GM19468 (cell line): ENCODE measurements around the gene CEP72.
"Not testable (repeated sequence)": the region's sequence is repeated elsewhere in the genome, so short reads cannot be mapped to it uniquely, and the experiment has no call there.

ENCODE experiments used
- ATAC-seq: cut with Tn5 transposase; IDR thresholded peaks from one replicate; pipeline ENCODE4 v1.9.1; 2021; ENCODE audit warnings: mild to moderate bottlenecking, moderate library complexity, moderate number of reproducible peaks; ENCODE audit not compliant: unreplicated experiment; ENCODE audit errors: extremely low read depth

CEP72 gene

DNA sequence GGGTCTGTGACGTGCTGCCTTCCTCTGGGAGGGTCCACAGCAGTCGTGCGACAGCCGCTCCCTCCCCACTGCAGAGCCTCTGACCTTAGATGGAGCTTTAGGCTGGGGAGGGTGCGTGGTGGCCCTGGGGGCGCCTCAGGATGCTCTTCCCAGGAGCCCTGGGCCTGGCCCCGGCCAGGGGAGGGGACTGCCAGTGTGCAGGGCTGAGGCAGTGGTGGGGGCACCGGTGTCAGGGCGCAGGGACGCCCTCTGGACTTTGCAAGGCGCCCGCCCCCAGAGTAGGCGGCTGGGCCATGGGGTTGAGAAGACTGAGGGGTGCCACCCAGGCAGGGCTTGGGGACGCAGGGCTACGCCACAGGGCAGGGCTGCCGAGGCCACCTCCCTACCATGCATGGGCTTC lies 66.4 kb downstream of the CEP72 start:
- not testable (repeated sequence) for ATAC-seq

DNA sequence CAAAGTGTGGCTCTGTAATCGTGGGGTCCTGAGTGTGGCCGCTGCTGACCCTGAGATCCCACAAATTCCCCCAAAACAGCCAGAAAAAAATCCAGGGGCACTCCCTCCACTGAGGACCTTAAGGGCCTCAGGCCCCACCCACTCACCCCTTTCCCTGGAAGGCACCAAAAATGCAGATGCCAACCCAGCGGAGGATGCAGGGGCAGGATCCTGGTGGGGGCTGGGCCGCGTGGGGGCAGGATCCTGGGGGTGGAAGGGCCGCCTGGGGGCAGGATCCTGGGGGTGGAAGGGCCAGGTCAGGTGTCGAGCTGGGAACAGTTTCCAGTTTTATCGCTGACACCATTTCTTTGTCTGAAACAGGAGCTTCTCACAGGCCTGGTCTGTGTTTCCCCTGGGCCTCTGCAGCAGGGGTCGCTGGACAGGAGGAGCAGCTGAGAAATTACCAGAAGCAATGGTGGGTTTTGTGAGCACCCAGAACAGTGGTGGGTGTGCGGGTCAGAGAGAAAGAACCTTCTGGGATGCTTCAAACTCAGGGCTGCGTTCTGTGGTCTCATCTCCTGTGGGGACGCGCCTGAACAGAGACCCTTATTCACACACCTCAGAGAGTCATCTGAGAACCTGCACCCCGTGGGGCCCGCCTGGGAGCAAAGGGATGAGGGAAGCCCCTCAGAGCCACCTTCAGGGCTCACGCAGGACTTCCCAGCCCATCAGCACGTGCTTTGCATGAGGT lies 67.2 kb downstream of the CEP72 start:
- ATAC-seq: not testable (repeated sequence)

DNA sequence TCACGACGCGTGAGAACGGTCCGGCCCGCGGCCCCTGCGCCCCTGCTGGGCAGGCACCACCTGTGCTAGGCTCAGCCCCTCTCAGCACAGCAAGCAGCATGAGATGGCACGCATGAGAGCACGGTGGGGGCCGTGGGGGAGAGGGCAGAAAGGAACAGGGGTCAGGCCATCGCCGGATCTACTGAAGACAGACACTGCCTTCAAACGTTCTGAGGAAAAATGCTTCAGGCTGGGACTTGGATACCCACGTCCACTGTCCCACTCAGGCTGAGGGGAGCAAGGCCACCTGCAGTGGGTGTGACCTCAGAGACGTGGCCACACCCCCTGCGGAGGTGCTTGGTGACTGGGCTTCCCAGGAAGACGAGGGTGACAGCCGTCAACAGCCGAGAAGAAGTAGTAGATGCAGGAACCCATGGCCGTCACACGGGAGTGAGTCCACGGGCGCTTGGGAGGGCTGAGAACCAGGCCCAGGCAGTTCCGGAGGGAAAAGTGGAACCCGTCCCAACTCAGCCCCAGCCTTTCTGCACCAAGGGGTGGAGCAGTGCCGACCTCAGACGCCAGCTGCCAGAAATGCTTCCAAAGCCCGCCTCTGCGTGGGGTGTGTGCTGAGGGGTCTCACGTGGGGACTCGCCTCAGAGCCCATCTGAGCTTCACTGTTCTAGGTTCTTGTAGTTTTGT lies 68.1 kb downstream of the CEP72 start:
- not testable (repeated sequence) for ATAC-seq

DNA sequence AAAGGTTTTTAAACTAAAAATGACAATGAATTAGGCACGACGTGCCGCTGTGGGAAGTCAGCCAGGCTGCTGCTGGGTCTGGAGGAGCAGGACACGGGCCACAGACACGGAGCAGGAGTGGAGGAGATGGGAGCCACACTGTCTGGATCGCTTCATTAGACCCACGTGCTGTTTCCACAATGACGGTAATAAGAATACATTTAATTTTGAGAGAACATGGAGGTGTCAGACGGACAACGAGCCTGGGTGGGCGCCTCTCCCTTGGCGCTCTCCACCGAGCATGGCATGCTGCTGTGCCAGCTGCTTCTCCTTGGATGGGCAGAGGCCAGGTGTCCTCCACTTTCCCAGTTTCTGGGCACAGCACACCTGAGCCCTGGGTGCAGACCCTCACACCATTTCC lies 68.7 kb downstream of the CEP72 start:
- not testable (repeated sequence) for ATAC-seq

DNA sequence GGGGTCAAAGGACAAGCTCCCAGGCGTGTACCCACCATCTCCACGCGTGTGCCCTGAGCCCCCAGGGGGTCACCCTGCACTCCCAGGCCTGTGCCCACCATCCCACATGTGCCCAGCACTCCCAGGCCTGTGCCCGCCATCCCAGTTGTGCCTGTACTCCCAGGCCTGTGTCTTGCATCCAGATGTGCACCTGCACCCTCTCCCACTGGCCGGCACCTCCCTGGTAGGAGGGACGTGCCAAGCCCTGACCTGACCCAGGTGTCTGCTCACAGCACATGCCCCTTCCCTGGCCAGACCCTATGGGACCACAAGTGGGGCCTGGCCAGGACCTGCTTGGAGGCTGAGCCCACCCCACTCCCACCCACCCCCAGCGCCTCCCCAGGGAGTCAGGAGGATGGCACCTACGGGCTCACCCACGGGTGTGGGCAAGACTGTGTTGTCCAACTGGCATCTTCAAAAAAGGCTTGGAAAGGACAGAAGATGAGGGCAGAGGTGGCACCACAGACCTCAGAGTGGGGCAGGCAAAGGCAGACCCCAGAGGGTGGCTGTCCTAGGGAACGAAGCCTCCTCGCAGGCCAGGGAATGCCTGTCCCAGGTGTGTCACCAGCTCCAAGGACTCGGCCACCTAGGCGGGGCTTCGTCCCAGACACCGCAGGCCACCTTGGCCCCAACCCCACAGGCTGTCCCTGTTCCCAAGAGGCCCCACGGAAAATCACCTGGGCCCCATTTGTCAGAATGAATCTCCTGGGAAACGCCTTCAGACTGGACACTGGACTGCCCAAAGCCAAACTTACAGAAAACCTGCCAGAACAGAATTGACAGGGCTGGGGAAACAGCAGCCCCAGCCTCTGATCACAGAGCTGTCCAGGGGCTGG lies 69.4 kb downstream of the CEP72 start:
- ATAC-seq: not testable (repeated sequence)

DNA sequence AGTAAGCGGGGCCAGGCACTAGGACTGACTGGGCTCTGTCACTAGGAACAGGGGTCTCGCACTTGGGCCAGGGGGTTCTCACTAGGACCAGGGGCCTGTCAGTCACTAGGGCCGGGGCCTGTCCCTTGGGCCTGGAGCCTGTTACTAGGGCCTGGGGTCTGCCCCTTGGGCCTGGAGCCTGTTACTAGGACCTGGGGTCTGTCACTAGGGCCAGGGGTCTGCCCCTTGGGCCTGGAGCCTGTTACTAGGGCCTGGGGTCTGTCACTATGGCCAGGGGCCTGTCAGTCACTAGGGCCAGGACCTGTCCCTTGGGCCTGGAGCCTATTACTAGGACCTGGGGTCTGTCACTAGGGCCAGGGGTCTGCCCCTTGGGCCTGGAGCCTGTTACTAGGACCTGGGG lies 70.1 kb downstream of the CEP72 start:
- not testable (repeated sequence) for ATAC-seq

DNA sequence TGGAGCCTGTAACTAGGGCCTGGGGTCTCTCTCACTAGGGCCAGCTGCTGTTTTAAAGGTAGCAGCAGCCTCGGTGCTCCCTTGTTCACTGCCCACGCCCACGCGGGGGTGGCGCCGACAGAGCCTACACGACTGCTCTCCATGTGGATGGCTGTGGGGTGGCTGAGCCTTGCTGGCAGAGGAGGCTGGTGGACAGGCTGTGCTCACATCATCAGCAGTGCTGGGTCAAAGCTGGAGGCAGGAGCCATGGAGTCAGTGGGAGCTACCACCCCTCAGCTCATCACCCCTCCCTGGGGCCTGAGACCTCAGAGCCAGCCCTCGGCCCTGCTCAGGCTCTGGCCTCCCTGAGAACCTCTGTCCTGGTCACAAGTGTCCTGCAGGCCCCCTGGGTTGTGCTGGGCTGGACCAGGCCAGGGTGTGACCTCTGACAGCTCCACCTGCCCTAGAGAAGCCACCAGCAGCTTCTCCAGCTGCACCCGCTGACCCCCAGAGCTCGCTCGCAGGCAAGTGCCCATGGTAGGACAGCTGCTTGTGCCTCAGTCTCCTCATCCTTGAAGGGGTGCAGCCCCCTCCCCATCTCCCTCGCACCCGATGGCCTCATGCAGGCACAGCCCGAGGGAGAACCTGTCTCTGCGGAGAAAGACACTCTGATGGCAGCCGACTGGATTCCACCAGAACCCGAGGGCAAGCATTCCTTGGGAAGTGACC lies 70.7 kb downstream of the CEP72 start:
- not testable (repeated sequence) for ATAC-seq

DNA sequence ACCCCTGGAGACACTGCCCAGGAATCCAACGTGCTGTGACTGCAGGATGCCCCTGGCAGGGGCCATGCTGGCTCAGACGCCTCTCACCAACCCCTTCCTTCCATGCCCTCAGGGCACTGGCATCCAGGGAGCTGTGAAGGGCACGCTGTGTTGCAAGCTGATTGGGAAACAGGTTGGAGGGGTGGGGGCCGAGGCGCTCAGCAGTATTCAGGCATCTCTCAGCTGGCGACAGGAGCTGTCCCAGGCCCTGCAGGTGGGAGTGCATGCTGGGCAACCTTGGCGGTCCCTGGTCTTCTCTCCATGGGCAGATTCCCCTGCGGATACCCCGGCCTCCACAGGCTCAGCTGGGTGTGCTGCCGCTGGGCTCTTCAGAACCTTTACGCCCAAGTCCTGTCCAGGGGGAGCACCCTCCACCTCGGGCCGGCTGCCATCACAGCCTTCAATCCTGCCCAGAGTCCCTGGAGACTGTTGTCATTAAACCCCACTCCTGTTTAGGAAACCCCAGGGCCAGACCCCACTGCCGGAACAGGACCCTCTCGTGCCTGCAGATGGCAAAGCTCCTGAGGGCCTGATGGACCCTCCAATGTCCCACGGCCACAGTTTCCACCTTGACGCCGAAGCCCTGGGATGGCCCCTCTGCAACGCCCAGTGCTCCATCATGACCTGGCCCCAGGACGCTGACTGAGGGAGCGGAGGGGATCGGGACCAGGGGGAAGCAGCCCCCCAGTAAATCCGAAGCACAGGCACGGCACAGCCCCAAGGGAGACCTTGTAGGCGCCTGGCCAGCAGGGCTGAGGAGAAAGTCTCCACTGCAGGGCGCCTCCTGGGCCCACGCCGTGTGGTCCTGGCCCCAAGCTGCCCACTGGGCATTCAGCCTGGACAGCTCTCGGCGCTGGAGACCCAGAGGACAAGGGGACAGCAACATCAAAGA lies 71.7 kb downstream of the CEP72 start:
- no peak for ATAC-seq

DNA sequence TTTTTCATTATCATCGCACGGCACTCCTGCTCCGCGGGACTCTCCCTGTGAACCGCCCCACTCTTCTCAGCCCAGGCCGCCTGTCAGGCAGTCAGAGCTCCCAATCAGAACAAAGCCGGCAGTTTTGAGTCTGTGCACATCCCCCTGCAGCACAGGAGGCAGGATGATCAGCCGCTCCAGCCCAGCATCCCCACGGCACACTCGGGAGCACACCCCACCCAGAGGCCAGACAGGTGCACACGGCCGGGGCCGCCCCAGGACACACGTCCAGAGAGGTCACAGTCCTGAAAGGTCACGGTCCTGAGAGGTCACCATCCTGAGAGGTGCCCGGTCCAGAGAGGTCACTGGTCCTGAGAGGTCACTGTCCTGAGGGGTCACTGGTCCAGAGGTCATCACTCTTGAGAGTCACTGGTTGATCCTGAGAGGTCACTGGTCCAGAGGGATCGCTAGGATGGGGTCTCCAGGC lies 72.6 kb downstream of the CEP72 start:
- ATAC-seq: no peak

DNA sequence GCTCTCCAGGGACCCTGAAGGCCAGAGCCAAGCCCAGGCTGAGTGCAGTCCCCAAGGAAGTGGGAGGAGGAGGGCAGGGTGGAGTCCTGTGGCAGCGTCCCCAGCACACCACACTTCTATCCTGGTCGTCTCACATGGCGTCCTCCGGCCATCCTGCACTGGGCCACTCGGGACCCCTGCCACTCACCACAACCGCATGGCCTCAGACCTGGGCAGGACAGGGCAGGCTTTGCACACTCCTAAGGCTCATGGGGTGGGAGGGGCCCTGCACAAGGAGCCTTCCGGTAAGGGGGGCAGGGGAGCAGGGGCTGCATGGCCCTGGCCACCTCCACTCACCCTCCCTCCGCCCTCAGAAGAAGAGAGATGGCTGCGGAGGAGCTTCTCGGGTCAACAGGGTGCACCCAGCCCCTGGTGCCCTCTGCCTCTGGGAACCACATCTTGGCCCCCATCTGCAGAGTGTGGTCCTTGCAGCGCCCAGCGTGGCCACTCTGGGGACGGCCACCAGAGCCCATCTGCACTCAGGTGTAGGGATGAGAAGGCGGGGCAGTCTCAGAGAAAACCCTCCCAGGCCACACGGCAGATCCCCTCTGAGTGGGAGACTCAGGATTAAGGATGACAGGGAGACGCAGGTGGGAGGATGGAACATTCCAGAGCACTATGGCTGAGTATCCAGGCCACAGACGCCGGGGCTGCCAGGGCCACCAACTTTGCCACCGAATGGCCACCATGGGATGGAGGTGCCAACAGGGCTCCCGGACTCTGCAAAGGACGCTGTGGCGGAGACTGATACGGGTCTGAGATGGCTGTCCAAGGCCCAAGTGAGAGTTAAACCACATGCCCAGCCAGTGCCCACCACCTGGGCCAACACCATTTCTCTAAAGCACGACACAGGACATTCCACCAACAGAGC lies 73.4 kb downstream of the CEP72 start:
- no peak for ATAC-seq

DNA sequence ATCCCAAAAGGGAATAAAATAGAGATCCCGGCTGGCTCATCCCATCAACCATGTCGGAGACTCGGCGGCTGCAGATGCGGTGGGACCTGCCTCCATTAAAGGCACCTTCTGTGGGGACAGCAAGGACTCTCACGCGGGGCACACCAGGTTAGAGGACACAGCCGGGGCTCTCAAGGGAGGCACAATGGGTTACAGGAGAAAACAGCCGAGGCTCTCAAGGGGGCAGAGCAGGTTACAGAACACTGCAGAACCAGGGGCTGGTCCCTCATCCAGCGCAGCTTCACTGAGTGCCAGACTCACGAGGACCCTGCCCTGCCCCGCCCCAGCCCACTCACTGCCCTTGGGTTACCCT lies 74.0 kb downstream of the CEP72 start:
- ATAC-seq: not testable (repeated sequence)

DNA sequence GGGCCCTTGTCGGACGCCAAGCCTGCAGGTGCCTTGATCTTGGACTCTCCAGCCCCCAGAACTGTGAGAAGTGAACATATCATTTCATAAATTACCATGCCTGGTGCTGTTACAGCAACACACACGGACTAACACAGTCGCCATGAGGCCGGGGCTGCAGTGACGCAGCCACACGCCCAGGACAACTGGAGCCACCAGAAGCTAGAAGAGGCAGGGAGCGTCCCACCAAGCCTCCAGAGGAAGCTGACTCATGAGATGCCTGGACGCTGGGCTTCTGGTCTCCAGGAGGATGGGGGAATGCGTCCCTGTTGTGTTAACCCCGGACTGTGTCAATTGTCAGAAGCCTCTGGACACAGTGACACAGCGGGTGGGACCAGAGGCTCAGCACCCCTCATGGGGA lies 74.8 kb downstream of the CEP72 start:
- not testable (repeated sequence) for ATAC-seq

DNA sequence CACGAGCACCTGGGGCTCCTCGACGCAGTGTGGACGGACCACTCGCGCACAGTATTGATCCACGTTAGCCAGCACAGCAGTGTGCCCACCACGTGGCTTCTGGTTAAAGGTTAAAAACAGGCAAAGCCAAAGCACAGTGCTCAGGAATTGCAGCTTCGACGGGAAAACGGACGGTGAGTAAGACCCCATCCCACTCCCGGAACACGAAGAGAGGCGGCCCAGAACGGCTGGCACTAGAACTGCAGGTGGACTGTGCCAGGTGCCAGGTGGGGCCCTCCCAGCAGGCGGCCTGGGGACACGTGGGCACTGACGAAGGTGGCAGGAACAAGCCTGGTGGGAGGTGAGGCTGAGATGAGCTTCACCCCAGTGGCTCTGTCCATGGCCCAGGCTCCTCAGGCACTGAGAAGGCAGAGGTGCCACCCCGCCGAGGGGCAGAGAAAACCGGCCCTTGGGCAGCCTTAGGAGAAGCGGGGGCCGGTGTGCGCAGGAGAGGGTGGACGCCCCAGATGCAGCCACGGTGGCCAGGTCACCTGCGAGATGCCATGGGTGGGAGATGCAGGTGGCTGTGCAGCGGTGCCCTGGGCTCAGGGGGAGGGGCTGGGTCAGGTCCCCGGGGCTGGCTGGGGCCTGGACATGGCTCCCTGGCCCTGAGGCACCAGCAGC lies 76.3 kb downstream of the CEP72 start:
- not testable (repeated sequence) for ATAC-seq

DNA sequence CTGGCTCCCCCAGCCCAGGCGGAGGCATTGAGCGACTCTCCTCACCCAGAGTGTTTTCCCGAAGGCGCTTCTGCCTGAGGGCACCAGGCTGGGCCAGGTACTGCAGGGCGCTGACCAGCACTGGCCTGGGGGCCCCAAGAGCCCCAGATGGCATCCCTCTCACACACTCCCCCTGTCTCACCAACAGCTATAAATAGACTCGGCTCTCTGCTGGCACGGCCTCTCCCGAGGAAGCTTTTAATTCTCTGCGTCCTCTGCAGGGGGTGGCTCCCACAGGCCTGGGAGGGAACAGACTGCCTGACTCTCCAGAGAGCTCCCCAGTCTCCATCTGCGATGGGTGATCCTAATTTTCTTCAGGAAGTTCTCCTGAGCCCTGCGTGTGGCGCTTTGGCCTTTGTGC lies 78.2 kb downstream of the CEP72 start:
- ATAC-seq: not testable (repeated sequence)

DNA sequence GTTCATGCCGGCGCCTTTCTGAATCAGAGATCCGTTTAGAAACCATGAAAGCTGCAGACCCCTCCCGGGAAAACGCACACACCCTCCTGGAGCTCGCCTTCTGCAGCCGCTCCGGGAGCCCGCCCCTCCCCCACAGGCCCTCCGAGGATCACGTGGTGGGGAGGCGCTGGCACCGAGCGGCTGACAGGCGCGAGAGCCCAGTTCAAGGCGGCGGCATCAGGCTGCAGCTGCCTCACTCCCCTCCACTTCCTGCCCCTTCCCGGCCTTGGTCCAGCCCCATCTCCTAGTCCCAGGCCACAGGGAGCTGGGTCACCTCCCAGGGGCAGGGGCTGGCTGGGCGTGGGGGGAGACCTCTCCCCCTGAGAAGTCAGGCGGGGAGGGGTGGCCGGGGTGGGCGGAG lies 78.9 kb downstream of the CEP72 start:
- ATAC-seq: not testable (repeated sequence)

DNA sequence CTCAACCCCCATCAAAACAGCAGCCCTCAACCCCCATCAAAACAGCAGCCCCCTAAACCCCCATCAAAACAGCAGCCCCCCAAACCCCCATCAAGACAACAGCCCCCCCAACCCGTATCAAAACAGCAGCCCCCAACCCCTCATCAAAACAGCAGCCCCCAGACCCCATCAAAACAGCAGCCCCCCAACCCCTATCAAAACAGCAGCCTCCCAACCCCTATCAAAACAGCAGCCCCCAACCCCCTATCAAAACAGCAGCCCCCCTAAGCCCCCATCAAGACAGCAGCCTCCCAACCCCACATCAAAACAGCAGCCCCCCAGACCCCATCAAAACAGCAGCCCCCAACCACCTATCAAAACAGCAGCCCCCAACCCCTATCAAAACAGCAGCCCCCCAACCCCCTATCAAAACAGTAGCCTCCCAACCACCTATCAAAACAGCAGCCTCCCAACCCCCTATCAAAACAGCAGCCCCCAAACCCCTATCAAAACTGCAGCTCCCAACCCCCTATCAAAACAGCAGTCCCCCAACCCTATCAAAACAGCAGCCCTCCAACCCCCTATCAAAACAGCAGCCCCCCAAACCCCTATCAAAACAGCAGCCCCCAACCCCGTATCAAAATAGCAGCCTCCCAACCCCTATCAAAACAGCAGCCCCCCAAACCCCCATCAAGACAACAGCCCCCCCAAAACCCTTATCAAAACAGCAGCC lies 79.8 kb downstream of the CEP72 start:
- ATAC-seq: no peak

DNA sequence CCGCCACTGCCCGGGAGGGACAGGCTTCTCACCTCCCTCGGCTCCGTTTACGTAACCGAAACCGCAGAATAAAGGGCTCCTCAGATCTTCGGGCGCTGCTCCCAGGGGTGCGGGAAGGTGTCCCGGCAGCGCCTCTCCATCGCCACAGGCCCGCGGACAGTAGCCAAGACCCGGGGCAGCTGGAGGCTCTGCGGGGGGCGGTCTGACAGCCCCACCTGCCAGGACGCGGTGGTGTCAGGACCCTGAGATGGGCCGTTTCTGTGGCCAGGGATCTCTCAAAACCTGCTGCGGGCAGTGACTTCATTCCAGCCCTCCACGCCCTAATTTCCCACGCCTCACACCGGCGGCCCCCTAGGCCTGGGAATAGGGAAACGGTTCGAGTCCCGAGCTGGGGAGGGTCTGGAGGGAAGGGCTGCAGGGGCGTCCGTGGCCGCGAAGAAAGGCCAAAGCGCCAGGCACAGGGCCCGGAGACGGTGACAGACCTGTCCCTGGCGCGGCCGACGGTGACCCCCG lies 80.4 kb downstream of the CEP72 start:
- not testable (repeated sequence) for ATAC-seq
